HG02571 (cell line): ENCODE data around the gene KCNA3.
"Not testable (repeated sequence)": the region's sequence is repeated elsewhere in the genome, so short reads cannot be mapped to it uniquely, and the experiment has no call there.

ENCODE experiments used
- ATAC-seq: cut with Tn5 transposase; IDR thresholded peaks from one replicate; pipeline ENCODE4 v1.9.1; 2021; ENCODE audit warnings: mild to moderate bottlenecking, moderate library complexity; ENCODE audit not compliant: unreplicated experiment

KCNA3 gene

DNA sequence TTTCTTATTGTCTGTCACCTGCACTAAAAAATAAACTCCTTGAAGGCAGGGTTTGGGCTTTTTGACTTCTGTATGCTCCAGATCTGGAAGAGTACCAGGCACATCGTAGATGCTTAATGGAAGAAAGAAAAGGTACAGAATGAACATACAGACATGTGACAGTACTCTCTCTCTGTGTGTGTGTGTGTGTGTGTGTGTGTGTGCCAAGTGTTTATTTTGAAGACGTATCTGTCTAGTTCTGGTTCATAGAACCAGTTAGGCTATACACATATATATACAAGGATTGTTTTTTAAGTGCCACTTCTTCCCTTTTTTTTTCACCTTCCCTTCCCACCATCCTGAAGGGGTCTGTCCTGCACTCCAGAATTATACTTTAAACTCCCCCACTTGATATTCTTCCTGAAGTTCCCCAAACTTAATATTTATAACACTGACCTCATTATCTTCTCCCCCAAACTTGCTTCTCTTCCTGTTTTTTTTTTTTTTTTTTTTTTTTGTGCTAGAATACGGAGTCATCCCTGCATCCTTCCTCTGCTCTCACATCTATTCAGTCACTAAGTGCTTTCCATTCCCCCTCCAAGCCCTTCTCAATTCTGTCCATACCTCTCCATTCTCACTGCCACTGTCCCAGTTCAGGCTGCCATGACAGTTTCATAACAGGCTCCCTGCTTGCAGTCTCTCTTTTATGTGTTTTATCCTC, 5.4 kb upstream of the KCNA3 start:
- no peak for ATAC-seq

DNA sequence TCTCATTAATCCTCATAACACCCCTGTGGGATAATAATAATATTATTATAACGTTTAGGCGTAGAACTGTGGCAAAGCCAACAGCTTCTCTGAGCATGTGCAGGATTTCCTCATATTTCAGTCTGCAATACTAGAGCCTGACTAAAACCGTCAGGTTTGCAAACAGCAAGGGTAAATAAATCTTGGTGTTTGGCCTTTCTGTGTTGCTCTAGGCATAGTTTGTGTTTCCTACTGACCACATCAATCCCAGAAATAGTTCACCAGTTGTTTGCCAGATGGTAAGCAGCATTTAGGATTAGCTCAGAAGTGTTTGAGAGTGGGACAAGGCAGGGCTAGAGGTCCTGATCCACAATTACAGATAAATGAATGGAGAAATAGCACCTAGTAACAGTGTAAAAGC, 2.8 kb upstream of the KCNA3 start:
- no peak for ATAC-seq

- ATAC-seq = no peak
Observed at GRCh38 chr1:110676970-110677369, 2.2 kb upstream of the KCNA3 start.

GRCh38 chr1:110675060-110675791, 486 bp upstream of the KCNA3 start:
- ATAC-seq = no peak

GRCh38 chr1:110673805-110674336, 869 bp downstream of the KCNA3 start:
- no peak for ATAC-seq

GRCh38 chr1:110673197-110673701, 1.5 kb downstream of the KCNA3 start:
- no peak for ATAC-seq

- ATAC-seq = peak; percentile 39
Observed at GRCh38 chr1:110672753-110673108, 2.0 kb downstream of the KCNA3 start.

- ATAC-seq = no peak
Observed at GRCh38 chr1:110672001-110672752, 2.6 kb downstream of the KCNA3 start.

DNA sequence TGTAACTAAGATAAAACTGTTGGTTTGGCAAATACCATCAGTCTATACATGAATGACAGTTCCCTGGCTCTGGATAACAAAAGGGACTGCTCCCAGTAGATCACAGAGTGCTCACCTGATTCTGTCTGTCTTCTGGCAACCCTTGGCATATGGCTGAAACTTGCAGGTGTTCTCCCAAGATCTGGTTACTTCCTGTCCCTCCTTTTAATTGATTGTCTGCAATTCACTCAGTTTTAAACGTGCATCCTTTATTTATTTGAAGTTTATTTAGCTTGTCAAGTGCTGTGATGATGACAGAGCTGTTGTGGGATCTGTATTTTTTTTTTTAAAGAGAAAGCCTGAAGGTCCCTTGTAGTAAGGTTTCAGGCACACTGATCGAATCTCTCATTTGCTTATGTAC, 3.4 kb downstream of the KCNA3 start:
- no peak for ATAC-seq

DNA sequence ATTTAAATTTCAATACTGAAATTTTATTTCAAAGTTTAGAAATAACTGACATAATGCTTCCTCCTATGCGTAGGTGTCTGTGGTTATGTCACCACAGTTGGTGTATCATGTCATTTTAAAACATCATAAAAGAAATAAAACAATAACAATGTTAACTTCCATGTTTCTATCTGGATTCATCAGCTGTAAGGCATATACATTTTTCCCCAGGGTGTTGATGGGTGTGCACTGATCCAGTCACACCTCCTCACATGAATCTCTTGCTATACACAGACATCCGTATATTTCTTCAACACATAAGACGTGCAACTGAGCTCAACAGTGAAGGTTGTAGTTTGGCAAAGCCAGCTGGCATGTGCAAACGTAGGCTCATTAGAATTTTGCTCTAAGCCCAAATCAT, 6.2 kb downstream of the KCNA3 start:
- no peak for ATAC-seq

GRCh38 chr1:110667776-110668175, 7.0 kb downstream of the KCNA3 start:
- ATAC-seq = no peak

GRCh38 chr1:110663241-110663640, 11.5 kb downstream of the KCNA3 start:
- no peak for ATAC-seq

DNA sequence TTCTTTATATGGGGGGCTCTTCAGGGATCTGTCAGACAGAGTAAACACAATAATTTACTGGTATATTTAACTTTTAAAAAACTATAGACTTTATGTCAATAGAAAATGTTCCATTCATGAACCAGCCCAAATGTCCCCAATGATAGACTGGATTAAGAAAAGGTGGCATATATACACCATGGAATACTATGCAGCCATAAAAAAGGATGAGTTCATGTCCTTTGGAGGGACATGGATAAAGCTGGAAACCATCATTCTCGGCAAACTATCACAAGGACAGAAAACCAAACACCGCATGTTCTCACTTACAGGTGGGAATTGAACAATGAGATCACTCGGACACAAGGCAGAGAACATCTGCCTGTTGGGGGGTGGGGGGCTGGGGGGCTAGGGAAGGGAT, 15.2 kb downstream of the KCNA3 start:
- ATAC-seq = not testable (repeated sequence)

DNA sequence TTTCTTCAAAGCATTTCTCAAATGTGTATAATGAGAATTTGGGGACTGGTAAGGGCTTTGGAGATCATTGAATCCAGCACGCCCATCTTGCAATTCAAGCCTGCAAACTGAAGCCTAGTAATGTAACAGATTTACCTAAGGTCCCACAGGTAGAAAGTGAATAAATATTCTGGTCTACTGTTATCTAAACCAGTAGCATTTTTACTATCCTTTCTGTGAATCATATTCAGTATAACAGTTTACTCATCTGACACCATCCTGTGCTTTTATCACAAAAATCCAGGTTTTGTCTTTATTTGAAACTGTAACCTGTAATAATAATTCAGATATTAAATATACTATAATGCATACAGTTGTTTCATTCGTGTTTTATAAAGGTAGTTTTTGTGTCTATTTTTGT, 17.4 kb downstream of the KCNA3 start:
- no peak for ATAC-seq

GRCh38 chr1:110650609-110651008, 24.1 kb downstream of the KCNA3 start:
- ATAC-seq = no peak

DNA sequence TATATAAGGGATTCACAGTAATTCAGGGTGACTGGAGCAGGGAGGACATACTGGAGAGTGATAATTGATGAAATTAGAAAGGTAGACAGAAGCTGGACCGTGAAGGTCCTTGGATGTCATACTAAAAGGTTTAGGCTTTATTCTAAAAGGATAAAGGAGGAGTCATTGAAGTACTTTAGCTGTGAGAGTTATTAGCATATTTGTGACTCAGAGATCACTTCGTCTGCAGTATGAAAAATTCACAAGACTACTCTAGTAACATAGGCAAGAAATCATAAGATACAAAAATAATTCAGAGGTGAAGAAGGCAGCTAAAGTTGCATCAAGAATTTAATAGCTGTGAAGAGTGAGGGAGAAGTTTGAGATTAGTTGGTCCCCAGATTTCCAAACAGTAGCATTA, 26.3 kb downstream of the KCNA3 start:
- ATAC-seq = no peak

- no peak for ATAC-seq
Observed at GRCh38 chr1:110647254-110647891, 27.4 kb downstream of the KCNA3 start.

GRCh38 chr1:110645821-110646735, 28.7 kb downstream of the KCNA3 start:
- ATAC-seq = no peak

DNA sequence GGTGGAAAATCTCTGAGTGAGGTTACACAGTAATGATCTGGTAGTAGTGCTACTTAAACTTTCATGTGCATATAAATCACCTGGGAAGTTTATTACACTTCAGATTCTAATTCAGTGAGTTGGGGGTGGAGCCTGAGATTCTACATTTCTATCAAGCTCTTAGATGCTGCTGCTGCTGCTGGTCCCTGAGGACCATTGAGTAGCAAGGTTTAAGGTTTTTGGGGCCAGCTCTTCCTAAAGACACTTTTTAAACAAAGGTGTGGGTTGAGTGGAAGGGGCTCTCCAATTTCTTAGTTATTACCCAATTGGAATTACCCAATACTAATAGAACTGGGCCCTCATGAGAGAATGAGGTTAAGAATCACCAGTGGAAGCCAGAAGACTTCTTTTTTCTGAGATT, 29.5 kb downstream of the KCNA3 start:
- no peak for ATAC-seq

- no peak for ATAC-seq
Observed at GRCh38 chr1:110643879-110644472, 30.8 kb downstream of the KCNA3 start.
